ENCODE data around the gene DNAH11. TPM values are rescaled to one million over a fixed set of nuclear protein-coding genes. Genes with fewer than 3 reads are reported as not detected.
"Not testable (repeated sequence)": the region's sequence is repeated elsewhere in the genome, so short reads cannot be mapped to it uniquely, and the experiment has no call there.

DNAH11 gene
- total and polyA plus RNA-seq, 2 donors (not counting 1 experiment from before 2014, with no cell fraction given), result 0.33 to 0.34 TPM

DNA sequence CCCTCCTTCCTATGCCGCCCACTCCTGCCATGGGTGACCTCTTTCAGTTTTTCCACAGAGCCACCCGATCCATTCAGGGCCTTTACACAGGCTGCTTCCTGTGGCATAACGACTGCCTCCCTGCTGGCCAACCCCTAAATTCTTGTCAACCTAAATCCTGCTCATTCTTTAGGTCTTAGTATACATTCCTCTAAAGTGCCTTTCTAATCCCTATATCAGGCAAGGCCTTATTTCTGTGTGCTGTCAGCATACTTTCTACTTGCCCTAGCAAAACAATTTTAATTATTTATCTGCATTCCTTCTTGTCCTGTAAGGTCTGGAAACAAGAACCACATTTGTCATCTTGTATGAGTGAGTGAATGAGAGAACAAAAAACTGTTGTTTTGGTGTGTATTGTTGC is 132.4 kb downstream of the DNAH11 start:
- peak in 1 of 2 donors; percentile 2 for DNase-seq (ENCODE audit: low read depth in 2 of 2)
- H3K27ac ChIP-seq (ENCODE audit: insufficient read depth, low read length), result no peak overlapping the region
- TF ChIP-seq EZH2 (IDR thresholded peaks at IDR 0.05; ENCODE audit: low read length, missing control alignments) (no peak), CTCF (conservative IDR thresholded peaks at IDR 0.05 in 1 of 2, IDR thresholded peaks at IDR 0.05 in 1 of 2; ENCODE audit: low read depth in 1 of 2, low read length in 2 of 2) (no peak)

DNA sequence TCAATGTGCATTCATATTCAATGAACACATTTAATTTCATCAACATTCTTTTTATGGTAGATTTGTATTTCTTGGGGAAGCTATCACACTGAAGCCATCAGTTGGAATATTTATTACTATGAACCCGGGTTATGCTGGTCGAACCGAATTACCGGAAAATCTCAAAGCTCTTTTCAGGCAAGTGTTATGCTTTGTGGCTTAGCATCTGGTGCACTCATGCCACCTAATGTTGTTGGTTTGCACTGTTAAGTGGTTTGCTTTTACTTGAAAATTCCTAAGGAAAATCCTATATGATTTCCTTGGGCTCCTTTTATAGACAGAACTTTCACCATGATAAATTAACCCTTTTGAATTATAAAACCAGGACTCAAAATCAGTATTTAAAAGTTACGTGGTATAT is 147.9 kb downstream of the DNAH11 start:
- no peaks in the 10 kb centered on the region for H4K20me1 ChIP-seq (ENCODE audit: control insufficient read depth, extremely low read depth, insufficient read depth, low read length)
- no peaks in the 10 kb centered on the region for H3K79me2 ChIP-seq (ENCODE audit: control insufficient read depth, insufficient read depth, low read length)
- peak in 1 of 2 donors; percentile 13 for DNase-seq (ENCODE audit: low read depth in 2 of 2)
- no peaks in the 10 kb centered on the region for H3K4me1 ChIP-seq (ENCODE audit: control insufficient read depth, extremely low read depth, insufficient read depth, low read length)
- no peak overlapping the region for H3K4me3 ChIP-seq (replicated peaks in 1 of 4; ENCODE audit: control extremely low read depth in 1 of 4, insufficient read depth in 1 of 4, low read depth in 3 of 4, low read length in 4 of 4)
- no peak overlapping the region for H3K9ac ChIP-seq (ENCODE audit: insufficient read depth, low read length)
- no peaks in the 10 kb centered on the region for H3K27me3 ChIP-seq (ENCODE audit: control insufficient read depth, insufficient read depth, low read length)
- no peaks in the 10 kb centered on the region for H3K36me3 ChIP-seq (ENCODE audit: control insufficient read depth, insufficient read depth, low read length)
- no peak overlapping the region for H2AFZ ChIP-seq (ENCODE audit: low read length)
- TF ChIP-seq CTCF (conservative IDR thresholded peaks at IDR 0.05 in 1 of 2, IDR thresholded peaks at IDR 0.05 in 1 of 2; ENCODE audit: low read depth in 1 of 2, low read length in 2 of 2), result peak in 1 of 2 donors; percentile 21
- TF ChIP-seq EZH2 (IDR thresholded peaks at IDR 0.05; ENCODE audit: low read length, missing control alignments), result no peak
- H3K27ac ChIP-seq (ENCODE audit: insufficient read depth, low read length), result no peak overlapping the region
- H3K4me2 ChIP-seq (ENCODE audit: extremely low read depth, insufficient read depth, low read length), result no peak overlapping the region
- H3K9me3 ChIP-seq (ENCODE audit: control insufficient read depth, insufficient read depth, low read depth, low read length), result no peaks in the 10 kb centered on the region

More for the DNA sequence above, 132.4 kb downstream of the DNAH11 start:
- no peak overlapping the region for H3K4me2 ChIP-seq (ENCODE audit: extremely low read depth, insufficient read depth, low read length)
- H3K79me2 ChIP-seq (ENCODE audit: control insufficient read depth, insufficient read depth, low read length), result no peaks in the 10 kb centered on the region
- no peak overlapping the region for H2AFZ ChIP-seq (ENCODE audit: low read length)
- no peaks in the 10 kb centered on the region for H3K9me3 ChIP-seq (ENCODE audit: control insufficient read depth, insufficient read depth, low read depth, low read length)
- no peak overlapping the region for H3K9ac ChIP-seq (ENCODE audit: insufficient read depth, low read length)
- no peaks in the 10 kb centered on the region for H4K20me1 ChIP-seq (ENCODE audit: control insufficient read depth, extremely low read depth, insufficient read depth, low read length)
- H3K27me3 ChIP-seq (ENCODE audit: control insufficient read depth, insufficient read depth, low read length), result no peaks in the 10 kb centered on the region
- H3K4me1 ChIP-seq (ENCODE audit: control insufficient read depth, extremely low read depth, insufficient read depth, low read length), result no peaks in the 10 kb centered on the region
- no peaks in the 10 kb centered on the region for H3K36me3 ChIP-seq (ENCODE audit: control insufficient read depth, insufficient read depth, low read length)
- H3K4me3 ChIP-seq (replicated peaks in 1 of 4; ENCODE audit: control extremely low read depth in 1 of 4, insufficient read depth in 1 of 4, low read depth in 3 of 4, low read length in 4 of 4), result no peak overlapping the region

GRCh38 chr7:21691146-21691545 is 148.3 kb downstream of the DNAH11 start:
- not testable (repeated sequence) for H3K4me1 ChIP-seq (ENCODE audit: control insufficient read depth, extremely low read depth, insufficient read depth, low read length); H3K36me3 ChIP-seq (ENCODE audit: control insufficient read depth, insufficient read depth, low read length); H3K9me3 ChIP-seq (ENCODE audit: control insufficient read depth, insufficient read depth, low read depth, low read length); H3K9ac ChIP-seq (ENCODE audit: insufficient read depth, low read length); H3K79me2 ChIP-seq (ENCODE audit: control insufficient read depth, insufficient read depth, low read length); DNase-seq (ENCODE audit: low read depth in 2 of 2); H3K27ac ChIP-seq (ENCODE audit: insufficient read depth, low read length); H2AFZ ChIP-seq (ENCODE audit: low read length); H4K20me1 ChIP-seq (ENCODE audit: control insufficient read depth, extremely low read depth, insufficient read depth, low read length); H3K27me3 ChIP-seq (ENCODE audit: control insufficient read depth, insufficient read depth, low read length); H3K4me3 ChIP-seq (replicated peaks in 1 of 4; ENCODE audit: control extremely low read depth in 1 of 4, insufficient read depth in 1 of 4, low read depth in 3 of 4, low read length in 4 of 4); H3K4me2 ChIP-seq (ENCODE audit: extremely low read depth, insufficient read depth, low read length)

- not testable (repeated sequence) for H3K4me3 ChIP-seq (replicated peaks in 1 of 4; ENCODE audit: control extremely low read depth in 1 of 4, insufficient read depth in 1 of 4, low read depth in 3 of 4, low read length in 4 of 4); H3K9ac ChIP-seq (ENCODE audit: insufficient read depth, low read length); H3K27ac ChIP-seq (ENCODE audit: insufficient read depth, low read length); H2AFZ ChIP-seq (ENCODE audit: low read length); H3K36me3 ChIP-seq (ENCODE audit: control insufficient read depth, insufficient read depth, low read length); H3K9me3 ChIP-seq (ENCODE audit: control insufficient read depth, insufficient read depth, low read depth, low read length); H3K4me1 ChIP-seq (ENCODE audit: control insufficient read depth, extremely low read depth, insufficient read depth, low read length); H3K27me3 ChIP-seq (ENCODE audit: control insufficient read depth, insufficient read depth, low read length); DNase-seq (ENCODE audit: low read depth in 2 of 2); H3K4me2 ChIP-seq (ENCODE audit: extremely low read depth, insufficient read depth, low read length); H3K79me2 ChIP-seq (ENCODE audit: control insufficient read depth, insufficient read depth, low read length); H4K20me1 ChIP-seq (ENCODE audit: control insufficient read depth, extremely low read depth, insufficient read depth, low read length)
These were observed 157.7 kb downstream of the DNAH11 start for GRCh38 chr7:21700587-21700986.

All from fibroblast of lung (primary cell).